GM21360 (cell line): ENCODE measurements around the gene DLL4.
"Not testable (repeated sequence)": the region's sequence is repeated elsewhere in the genome, so short reads cannot be mapped to it uniquely, and the experiment has no call there.

ENCODE experiments used
- ATAC-seq: cut with Tn5 transposase; IDR thresholded peaks from one replicate; pipeline ENCODE4 v1.9.1; 2021; ENCODE audit warnings: mild to moderate bottlenecking, moderate library complexity; ENCODE audit not compliant: unreplicated experiment

DLL4 gene

DNA sequence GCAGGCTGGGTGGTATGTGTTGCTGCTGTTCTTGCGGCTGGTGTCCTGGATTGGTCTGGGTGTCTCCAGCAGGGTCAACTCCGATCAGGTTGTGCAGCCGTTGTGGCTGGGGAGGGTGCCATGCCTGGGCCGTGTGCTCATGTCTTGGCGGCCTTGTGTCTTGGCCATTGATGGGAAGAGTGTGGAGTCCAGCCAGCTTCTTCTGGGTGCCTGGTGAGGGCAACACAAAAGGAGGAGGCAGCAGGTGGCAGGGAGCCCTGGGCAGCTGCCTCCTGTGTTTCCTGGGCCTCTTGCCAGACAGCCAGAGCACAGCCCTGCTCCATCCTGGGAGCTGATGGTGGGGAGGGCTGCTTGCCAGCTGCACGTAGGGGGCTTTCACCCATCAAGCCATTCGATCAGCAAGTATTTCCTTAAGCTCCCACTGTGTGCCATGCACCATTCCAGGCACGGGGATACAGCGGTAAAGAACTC, 28.5 kb downstream of the DLL4 start:
- no peak for ATAC-seq

DNA sequence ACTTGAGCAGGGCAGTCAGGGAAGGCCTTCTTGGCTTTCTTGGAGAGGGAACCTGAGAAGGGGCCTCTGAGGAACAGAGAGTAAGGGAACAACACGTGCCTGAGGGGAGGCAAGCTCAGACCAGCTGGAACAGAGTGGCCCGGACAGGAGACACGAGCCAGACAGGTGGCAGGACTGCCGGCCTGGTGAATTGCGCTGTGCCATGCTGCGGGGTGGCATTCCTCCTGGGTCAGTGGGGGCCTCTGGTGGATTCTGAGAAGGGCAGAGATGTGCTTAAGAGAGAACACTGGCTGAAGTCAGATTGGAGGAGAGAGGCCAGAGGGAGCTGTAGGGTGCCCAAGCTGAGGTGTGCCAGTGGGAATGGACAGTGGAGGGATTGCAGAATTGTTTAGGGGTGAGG, 29.0 kb downstream of the DLL4 start:
- ATAC-seq = no peak

DNA sequence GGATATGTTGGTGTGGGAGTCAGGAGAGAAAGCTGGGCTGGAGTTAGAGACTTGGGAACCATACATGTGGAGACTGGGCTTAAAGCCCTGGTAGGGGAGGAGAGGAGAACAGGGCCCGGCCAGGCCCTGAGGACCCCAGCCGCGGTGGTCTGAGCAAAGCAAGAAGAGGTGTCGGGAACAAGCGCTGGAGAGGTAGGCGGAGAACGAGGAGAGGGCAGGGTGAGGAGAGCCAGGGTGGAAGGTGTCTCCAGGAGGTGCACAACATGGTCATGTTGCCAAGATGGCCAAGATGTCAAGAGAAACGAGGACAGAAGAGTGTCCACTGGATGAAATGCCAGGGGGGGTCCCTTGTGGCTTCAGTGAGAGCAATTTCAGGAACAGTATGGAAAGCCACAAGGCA, 29.6 kb downstream of the DLL4 start:
- no peak for ATAC-seq

DNA sequence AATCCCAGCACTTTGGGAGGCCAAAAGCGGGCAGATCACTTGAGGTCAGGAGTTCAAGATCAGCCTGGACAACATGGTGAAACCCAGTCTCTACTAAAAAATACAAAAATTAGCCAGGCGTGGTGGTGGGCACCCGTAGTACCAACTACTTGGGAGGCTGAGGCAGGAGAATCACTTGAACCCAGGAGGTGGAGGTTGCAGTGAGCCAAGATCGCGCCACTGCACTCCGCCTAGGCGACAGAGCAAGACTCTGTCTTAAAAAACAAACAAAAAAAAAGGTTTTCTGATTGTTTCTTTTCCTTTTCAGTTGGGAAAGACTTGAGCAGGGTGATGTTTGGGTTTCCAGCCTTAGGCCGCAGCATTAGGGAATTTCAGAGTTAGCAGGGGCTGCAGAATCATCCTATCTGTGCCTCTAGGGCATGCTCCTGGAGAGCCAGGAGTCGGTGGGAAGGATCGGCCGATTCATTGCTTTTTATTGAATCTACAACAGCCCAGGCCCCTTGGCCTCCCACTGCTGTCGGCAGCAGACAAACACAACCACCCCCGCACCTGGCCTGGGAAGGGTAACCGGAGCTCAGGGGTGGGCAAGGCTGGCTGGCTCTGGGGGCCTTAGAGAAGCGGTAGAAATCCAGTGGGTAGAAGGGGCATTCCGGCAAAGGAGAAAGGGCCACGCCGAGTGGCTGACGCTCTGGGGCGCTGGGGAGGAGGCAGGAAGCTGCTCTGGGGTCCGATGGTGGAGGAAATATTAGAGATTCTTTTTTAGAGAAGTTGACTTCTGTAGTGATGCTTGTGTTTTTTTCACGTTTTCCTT, 30.4 kb downstream of the DLL4 start:
- no peak for ATAC-seq

DNA sequence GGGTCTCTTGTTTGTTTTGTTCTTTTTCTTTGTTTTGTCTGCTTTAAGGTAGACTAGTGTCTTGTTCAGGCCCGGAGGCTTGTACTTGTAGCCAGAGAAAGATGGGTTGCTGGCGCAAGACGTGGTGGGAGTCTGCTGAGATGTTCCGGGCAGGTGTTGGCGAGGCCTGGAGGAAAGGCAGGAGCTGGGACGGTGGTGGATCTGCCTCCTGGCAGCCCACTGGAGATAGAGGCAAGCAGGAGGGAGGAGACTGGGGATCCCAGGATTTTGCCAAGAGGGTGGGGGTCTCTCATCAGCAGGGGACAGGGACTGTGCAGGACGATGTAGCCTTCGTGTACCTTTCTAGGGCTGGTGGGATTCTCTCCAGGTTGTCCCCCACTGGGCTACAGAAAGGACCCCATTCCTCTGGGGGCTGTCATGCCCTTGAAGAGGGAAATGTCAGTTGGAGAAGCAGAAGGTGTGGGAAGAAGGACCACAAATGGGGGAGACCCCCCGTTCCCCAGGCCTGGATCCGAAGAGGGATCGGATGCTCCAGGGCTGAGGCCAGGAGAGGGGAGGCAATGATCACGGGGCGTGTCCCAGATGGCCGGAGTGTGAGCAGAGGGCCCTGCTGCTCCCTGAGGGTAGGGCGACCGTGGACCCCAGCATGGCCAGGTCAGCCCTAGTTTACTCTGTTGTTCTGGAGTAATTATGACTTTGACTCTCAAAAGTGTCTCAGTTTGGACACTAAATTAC, 31.2 kb downstream of the DLL4 start:
- no peak for ATAC-seq

DNA sequence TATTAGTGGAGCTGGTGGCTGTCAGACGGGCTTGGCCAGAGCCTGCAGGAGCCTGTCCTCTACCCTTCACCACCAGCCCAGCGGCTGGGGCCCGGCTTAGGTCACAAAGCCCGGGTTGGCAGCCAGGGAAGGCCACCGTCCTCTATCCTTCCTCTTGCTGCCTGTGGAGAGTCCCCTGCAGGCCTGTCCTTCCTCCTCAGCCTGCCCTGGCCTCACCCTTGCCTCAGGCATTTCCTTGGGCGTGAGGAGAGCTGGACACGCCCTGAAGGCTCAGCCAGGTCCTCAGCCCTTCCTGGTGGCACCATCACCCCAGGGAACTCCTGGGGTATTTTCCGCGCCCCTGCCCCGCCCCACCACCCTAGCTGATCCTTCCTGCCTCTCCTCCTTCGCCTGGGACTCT, 31.8 kb downstream of the DLL4 start:
- no peak for ATAC-seq

DNA sequence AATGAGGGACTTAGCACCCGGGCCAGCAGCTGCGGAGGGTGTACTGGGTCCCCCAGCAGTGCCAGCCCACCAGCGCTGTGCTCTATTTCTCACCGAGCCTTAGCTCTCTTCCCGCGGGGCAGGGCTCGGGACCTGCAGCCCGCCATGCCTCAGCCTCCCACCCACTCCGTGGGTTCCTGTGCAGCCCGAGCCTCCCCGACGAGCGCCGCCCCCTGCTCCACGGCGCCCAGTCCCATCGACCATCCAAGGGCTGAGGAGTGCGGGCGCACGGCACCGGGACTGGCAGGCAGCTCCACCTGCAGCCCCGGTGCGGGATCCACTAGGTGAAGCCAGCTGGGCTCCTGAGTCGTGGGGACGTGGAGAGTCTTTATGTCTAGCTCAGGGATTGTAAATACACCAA, 32.6 kb downstream of the DLL4 start:
- not testable (repeated sequence) for ATAC-seq

DNA sequence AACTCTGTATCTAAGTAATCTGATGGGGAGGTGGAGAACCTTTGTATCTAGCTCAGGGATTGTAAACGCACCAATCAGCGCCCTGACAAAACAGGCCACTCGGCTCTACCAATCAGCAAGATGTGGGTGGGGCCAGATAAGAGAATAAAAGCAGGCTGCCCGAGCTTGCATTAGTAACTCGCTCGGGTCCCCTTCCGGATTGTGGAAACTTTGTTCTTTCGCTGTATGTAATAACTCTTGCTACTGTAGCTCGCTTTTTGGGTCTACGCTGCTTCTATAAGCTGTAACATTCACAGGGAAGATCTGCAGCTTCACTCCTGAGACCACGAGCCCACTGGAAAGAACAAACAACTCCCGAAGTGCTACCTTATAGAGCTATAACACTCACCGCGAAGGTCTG, 33.2 kb downstream of the DLL4 start:
- ATAC-seq = not testable (repeated sequence)

DNA sequence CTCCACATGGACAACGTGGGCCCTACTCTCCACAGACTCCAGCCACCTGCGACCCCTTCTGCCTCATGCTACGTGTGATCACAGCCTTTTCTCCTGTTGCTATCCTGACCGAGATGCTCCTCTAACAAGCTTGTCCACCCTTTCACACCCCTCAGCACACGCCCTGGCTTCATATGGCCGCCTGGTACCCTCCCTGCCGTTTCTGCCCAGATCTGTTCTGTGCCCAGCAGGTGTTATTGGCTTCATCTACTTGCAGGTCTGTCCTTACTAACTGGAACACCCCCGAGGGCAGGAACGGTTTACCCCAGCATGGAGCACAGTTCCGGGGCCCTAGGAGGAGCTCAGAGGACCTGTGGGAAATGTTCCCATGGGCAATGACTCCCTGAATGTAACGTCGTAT, 34.1 kb downstream of the DLL4 start:
- no peak for ATAC-seq

DNA sequence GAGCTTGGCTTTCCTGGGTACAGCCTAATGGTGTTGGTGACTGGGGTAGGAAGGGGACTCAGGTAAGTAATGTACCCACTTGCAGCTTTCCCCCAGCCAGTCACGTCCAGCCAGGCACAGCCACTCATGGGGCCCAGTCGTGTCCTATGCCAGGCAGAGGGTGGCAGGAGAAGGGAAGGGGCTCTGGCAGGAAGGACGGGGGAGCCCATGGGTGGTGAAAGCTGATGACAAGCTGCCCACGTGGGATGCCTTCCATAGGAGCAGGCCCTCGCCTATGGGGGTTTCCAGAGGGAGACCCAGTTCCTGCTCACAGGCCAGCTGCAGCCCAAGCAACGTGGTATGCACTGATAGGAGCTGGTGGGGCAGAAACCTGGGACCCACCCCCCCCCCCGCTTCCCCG, 34.9 kb downstream of the DLL4 start:
- ATAC-seq = no peak

DNA sequence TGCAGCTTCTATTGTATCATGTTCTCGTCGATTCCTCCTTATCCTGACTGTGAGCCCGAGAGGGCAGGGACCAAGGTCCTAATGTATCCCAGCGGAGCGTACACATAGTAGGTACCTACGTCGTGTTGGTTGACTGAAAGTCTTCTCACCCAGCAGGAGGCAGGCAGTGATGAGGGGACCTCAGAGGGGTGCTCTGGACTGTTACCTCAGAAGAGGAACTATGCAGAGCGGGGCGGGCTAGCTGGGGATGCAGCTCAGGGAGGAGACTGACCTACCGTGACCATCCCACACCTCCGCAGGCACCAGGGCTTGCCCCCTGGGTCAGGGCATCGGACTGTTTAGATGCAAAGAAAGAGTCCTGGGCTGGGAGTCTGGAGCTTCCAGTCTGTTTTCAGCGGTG, 35.5 kb downstream of the DLL4 start:
- ATAC-seq = no peak

DNA sequence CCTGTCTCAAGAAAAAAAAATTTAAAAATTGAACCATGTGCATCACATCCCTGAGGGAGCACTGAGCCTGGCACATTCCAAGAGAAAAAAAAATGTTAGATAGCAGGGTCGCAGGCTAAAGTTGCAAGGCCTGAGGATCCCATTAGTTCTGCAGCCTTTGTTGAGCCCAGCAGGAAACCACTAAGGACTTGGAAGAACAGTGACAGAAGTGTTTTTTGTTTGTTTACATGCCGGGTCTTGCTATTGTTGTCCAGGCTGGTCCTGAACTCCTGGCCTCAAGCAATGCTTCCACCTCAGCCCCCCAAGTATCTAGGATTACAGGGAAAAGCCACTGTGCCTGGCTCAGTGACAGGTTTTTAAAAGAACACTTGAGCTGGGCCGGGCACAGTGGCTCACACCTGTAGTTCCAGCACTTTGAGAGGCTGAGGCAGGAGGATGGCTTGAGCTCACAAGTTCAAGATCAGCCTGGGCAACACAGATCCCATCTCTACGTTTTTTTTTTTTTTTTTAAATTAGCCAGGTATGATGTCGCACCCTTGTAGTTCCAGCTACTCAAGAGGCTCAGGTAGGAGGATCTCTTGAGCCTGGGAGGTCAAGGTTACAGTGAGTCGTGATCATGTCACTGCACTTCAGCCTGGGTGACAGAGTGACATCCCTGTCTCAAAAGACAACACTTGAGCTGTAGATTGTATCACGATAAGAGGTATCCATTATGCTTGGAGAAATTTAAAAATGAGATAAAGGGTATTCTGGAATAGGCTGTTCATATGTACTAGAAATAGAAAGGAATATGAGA, 39.3 kb downstream of the DLL4 start:
- no peak for ATAC-seq

DNA sequence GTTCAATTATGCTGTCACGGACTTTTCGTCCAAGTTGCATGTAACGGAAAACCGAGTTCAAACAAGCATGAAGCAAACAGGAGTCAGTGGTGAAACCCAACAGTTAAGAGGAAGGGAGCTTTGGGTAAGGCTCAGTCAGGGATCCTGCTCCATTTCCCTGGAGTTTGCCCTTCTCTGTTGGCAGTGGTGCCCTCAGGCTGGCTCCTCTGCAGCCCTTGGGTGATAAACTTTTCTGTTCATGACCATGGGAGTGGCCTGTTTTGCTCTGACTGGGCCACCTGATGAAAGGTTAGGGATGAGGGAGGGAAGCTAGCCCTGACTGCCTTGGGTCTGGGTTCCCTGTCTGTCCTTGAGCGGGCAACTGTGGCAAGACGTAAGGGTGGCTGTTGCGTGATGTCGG, 40.2 kb downstream of the DLL4 start:
- ATAC-seq = no peak

DNA sequence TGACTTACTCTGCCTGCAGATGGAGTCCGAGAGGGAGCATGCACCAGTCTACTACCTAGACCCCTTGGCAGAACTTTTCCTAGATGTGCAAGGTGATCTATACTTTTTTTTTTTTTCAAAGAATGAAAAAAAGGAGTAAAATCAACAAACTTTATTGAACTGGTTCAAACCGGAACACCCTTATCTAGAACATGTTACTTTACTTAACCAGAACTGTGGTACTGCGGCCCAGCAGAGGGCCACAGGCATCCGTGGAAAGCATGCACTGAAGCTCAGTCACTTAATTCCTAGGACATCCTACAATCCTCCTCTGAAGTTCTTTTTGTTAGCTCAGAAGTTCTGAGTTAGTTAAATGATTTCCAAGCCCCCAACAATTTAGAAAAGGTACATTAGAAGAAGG, 45.7 kb downstream of the DLL4 start:
- no peak for ATAC-seq

DNA sequence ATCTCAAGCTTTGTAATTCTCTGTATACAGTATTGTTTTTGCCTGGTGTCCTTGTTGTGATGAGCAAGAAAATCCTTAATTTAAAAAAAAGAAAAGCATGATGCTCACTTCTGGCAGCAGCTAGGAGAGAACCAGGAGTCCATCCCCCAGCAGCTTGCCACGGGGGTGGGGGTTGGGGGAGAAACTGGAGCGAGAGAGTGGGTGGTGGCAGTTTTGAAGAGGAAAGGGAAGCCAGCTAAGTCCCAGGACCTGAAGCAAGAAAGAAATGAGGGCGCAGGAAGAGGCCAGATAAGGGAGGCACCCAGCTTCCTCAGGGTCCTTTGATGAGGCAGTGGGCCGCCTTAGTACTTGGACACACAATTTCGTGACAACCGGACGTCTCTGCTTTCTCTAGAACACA, 47.7 kb downstream of the DLL4 start:
- ATAC-seq = no peak

DNA sequence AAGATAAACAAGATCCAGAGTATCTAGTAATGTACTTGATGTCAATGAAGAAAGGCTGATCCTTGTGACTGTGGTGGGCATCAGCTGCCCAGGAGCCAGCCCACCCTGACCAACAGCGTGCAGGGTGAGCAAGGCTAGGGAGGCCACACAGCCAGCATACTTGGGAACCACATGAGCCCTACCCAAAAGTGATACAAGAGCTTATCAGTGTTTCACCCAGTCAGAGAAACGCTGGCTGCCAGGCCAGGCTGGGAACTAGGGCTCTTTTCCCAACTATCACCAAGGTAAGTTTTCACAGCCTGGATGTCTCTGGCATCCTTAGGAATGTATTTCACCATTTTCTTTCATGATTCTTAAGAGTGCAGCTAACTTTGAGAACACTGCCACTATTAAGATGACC, 49.0 kb downstream of the DLL4 start:
- ATAC-seq = no peak

DNA sequence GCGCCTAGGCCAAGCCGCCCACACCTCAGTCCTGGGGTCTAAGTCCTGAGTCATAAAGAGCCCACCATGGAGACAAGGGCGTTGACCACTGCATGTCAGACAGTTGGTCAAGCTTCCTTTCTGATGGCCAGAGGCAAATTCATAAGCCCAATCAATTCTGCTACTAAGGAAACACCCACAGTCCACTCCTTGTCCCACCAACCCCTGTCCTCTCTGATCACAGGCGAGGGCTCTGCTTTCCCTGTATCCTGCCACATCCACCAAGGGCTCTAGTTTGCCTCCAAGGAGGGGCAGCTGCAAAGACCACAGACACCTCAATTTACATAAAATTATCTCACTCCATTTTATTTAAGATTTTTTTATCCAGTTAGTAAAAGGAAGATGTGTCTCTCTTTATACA, 49.4 kb downstream of the DLL4 start:
- ATAC-seq = no peak

DNA sequence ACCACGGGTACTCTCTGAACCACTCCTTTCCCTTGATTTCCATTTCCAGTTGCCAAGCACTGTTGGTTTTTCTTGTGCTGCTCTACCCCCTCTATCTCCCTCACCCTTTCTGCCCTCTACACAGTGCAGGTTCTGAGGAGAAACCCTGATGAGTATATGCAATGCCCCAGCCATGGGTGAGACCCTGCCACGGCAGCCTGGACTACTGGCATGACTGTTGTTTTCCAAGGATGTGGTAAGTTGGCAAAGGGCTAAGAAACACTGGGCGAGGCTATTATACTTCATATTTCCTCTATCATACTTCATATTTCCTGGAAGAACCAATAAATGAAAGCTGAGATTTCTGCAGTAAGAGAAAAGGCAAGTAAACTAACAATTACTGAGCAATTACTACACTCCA, 52.0 kb downstream of the DLL4 start:
- ATAC-seq = no peak

DNA sequence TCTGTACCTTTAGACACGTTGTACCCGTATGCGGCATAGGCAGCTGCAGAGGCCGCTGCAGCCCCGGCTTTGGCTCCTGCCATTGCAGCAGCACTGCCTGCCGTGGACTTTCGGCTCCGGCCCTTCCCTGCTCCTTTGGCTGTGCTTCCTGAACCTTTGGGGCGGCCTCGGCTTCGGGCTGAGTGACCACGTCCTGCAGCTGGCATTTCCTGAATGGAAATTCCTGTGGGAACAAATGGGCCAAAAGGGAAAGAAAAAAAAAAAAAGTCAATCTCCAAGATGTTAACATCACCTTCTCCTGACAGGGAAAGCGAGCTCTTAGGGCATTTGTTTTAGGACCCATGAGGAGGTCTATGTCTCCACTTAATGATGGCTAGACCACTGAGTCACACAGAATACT, 53.7 kb downstream of the DLL4 start:
- no peak for ATAC-seq

DNA sequence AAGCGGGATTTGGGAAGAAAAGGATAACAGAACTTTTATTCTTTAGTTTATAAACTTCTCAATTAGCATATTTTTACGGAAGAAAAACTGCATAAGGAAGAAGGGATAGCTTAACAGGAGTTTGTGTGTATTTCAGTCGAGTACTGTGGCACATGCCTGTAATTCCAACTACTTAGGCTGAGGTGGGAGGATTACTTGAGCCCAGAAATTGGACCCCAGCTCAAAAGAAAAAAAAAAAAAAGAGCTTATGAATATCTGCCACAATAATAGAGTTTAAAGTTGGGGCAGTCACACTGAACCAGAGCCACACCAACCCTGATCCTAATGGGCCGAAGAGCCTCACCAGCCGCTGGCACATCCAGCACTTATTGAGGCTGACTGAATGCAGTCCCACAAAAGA, 55.3 kb downstream of the DLL4 start:
- no peak for ATAC-seq

DNA sequence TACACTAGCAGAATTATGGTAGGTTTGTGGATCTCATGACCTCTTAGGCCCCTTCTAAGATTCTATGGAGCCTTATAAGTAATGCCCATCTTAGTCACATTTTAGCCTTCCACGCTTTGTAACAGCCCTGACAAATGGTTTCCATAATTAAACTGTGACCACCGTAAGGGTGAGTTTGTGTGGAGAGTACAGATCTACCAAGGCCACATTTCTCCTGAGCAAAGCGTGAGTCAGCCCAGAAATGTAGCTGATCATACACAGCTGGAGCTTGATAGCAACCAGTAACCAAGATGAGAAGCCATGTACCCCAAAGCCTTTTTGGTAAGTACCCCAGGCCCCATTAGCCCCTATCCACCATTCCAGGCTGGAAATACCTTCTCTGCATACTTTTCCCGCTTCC, 55.8 kb downstream of the DLL4 start:
- no peak for ATAC-seq
